Right renal cortex interstitium (tissue), 3 donors: Measurements from ENCODE around the gene CLDN34. TPM values are rescaled to one million over a fixed set of nuclear protein-coding genes. Genes with fewer than 3 reads are reported as not detected.

ENCODE experiments used
- DNase-seq, 3 donors: peaks; one replicate each; pipeline ENCODE4 v3.0.0-alpha.2; 2013; ENCODE audit warnings: low read depth in 3 of 3, low spot score in 2 of 3
- polyA plus RNA-seq, 3 donors: library from polyadenylated mRNA; unstranded; fragments of 120-200 nt; gene quantifications; one replicate each; pipeline ENCODE4 v1.2.1, GENCODE V29; 2013; ENCODE audit not compliant: insufficient read length in 3 of 3

Gene CLDN34
- polyA plus RNA-seq, 3 donors: 0.12 TPM; not detected in 2

DNA sequence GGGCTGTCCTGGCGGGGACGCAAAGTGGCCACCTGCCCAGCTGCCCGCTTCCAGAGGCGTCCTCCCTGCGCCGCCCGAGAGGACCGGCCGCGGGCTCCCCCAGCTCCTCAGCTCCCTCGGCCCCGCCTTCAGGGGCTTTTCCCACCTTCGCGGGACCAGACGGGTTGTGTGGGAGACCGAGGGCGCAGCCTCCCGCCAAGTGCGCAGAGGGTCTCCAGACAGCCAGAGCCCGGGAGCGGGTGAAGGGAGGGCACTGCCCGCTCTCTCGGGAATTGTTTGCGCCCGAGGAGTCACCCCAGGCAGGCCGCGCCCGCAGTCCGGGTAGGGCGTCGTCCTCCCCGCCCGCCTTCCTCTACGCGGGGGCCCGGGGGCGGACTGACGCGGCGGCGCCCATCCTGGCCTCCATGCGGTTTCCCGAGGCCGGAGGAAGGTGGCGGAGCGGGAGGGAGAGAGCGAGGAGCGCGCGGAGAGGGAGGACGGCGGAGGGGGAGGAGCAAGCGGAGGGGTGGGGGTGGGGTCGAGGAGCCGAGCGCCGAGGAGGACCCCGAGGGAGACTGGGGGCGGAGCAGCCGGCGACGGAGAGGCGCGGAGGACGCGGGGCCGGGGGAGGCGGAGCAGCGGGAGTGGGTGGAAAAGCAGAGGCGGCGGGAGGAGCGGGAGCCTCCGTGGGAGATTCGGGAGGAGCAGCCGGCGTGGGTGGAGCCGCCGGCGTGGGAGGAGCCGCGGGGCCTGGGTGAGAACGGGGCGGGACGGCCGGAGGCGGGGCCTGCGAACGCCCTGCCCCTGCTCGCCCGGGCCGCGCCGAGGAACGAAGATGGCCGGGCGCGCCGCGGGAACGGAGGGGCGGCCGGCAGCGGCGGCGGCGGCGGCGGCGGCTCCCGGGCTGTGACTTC lies 47.5 kb downstream of the CLDN34 start:
- DNase-seq: peak in 1 of 3 donors; percentile 52

DNA sequence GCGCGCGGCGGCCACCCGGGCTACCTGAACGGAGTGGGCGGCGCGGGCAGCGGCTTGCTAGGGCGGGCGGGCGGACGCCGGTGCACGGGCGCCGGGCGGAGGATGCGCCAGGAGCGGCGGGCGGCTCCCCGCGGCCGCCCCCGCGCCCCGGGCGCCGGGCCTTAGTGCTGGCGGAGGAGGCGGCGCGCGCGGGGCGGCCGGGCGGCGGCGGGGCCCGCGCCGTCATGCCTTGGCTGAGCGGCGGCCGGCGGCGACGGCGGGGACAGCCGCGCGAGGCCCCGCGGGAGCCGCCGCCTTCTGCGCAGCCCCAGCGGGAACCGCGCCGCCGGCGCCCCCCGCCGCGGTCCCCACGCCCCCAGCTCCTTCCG lies 48.2 kb downstream of the CLDN34 start:
- DNase-seq: no peak

DNA sequence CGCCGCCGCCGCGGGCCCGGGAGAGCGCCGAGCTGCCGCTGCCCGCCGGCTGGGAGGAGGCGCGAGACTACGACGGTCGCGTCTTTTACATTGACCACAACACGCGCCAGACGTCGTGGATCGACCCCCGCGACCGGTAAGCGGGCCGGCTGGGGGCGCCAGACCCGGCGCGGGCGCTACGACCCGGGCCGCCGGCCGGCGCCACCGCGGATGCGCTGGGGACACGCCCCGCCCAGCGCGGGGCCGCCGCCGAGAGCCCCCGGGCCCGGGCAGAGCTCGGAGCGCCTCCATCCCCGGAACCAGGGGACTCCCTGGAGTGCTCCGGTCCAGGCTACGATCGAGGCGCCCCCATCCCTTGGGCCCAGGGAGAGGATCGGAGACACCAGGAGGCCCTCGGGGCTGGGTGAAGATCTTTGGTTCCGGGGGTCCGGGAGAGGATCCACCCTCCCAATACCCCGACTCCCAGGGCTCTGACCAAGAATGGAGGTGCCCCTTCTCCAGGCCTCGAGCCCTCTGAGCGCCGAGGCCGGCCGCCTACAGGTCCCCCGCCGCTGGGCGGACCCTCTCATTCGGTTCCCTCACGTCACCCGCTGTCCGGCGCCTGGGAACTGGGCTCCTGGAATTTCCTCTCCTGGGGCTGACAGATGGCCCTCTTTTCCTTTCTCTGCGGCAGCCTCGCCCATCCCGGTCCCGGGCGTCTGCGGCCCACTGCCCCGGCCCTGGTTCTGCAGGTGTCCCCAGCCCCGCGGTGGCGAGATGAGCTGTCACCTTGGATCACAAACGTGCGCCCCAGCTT lies 48.8 kb downstream of the CLDN34 start:
- DNase-seq: peak in 1 of 3 donors; percentile 16

DNA sequence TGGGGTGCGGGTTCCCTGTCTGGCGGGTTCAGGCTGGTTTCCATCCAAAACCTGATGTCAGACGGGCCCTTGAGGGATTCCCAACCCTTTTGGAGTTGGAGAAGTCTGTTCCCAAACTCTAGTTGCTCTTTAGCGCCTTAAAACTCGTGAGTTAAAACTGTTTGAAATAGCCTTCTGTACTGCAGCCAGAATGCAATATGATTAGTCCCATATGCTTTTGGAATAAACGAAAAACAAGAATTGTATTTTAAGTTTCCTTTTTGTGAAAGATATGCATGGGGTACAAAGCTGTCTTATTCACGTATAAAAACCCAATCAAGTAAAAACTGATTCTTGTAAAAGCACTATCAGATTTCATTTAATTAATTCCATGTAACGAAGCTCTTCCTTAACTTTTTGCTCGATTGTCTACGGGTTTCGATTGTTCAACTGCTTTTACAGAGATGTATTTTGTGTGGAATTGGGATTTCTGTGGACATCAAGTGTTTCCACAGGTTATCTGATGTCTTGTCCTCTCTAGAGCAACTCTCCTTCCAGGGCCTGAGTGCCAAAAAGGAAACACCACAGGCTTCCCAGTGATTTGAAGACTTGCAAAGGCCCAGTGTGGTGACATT lies 49.5 kb downstream of the CLDN34 start:
- no peak for DNase-seq

DNA sequence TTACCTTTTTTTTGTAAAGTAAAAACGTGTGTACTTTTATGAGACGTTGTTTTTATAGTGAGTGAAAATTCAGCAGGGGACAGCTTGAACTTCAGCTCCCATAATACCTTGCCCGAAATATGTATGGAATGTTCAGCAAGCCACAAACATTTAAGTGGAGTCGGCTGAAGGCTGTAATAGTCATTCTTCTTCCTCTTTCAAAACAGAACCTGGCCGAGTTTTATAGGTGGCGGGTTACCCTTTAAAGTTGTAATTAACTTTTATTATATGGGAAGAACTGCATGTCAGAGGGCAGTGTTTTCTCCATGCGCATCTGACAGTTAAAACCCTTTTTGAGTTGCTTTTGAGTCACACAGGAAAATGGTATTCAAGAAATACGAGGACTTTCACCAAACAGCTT lies 50.7 kb downstream of the CLDN34 start:
- DNase-seq: peak in 1 of 3 donors; percentile 30

Other genes starting within 250 kb of the CLDN34 start
- 10 to 100 TPM; 12.8 to 14.2 (median 14.1) TPM for gene GPR143, start 201.5 kb upstream of the CLDN34 start, polyA plus RNA-seq
- 10 to 100 TPM; 16.7 to 18.9 (median 16.8) TPM for gene SHROOM2, start 180.9 kb upstream of the CLDN34 start, polyA plus RNA-seq
- 1 to 10 TPM; 4.5 to 6.2 (median 5.0) TPM for gene CLCN4, start 189.6 kb downstream of the CLDN34 start, polyA plus RNA-seq